ENCODE measurements around the gene HBQ1.
A peak's percentile ranks its signal among the peaks of the same experiment; 100 is the strongest.
"Not testable (repeated sequence)": the region's sequence is repeated elsewhere in the genome, so short reads cannot be mapped to it uniquely, and the experiment has no call there.

The HBQ1 gene

DNA sequence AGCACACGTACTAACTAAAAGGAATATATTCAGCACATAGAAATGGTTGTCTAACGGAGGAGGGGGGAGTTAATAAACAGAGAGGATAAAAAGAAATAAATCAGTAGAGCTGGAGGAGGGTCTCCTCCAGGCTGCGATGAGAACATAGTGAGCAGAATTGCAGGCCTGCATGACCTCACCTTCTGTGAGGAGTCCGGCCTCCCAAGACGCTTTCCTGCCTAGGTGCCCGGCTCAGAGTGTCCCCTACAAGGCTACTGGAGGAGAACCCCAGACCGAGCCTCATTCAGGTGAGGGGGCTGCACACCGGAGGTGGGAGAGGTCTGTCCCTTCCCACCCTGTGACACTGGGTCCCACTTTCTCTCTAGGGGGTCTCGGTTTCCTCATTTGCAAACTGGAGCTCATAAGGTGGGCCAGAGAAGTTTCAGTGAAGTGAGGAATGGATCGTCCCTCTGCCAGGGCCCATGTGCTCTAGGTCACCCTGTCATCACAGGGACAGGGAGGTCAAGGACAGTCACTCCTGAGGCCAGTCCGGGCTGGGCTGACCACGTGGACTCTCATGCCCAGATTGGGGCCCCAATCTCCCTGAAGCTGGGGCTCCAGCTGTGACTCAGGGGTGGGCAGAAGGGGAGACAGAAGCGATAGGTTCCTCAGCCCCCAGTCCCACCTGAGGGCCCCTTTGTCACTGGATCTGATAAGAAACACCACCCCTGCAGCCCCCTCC, 17.8 kb upstream of the HBQ1 start:
- no peak for DNase-seq

DNA sequence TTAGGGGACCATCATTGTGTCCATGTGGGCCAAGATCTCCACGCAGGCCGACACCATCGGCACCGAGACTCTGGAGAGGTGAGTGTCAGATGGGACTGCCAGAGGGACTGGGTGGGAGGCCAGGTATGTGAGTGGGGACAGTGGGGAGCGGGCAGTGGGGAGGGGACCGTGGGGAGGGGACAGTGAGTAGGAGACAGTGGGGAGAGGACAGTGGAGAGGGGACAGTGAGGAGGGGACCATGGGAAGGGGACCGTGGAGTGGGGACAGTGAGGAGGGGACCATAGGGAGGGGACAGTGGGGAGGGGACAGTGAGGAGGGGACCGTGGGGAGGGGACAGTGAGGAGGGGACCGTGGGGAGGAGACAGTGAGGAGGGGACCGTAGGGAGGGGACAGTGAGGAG, 17.1 kb upstream of the HBQ1 start:
- not testable (repeated sequence) for DNase-seq

DNA sequence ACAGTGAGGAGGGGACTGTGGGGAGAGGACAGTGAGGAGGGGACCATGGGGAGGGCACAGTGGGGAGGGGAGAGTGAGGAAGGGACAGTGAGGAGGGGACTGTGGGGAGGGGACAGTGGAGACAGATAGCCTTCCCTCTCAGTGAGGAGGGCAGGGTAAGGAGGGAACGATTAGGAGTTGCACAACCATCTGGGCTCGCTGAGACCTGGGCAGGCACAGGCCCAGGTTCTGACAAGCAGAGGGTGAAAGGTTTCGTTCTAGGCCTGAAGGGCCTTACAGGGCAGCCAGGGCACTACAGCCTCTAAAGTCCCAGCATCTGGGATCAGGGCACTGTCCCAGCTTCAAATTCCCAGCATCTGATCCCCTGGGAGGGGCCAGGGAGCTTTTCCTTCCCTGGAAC, 16.6 kb upstream of the HBQ1 start:
- not testable (repeated sequence) for DNase-seq

DNA sequence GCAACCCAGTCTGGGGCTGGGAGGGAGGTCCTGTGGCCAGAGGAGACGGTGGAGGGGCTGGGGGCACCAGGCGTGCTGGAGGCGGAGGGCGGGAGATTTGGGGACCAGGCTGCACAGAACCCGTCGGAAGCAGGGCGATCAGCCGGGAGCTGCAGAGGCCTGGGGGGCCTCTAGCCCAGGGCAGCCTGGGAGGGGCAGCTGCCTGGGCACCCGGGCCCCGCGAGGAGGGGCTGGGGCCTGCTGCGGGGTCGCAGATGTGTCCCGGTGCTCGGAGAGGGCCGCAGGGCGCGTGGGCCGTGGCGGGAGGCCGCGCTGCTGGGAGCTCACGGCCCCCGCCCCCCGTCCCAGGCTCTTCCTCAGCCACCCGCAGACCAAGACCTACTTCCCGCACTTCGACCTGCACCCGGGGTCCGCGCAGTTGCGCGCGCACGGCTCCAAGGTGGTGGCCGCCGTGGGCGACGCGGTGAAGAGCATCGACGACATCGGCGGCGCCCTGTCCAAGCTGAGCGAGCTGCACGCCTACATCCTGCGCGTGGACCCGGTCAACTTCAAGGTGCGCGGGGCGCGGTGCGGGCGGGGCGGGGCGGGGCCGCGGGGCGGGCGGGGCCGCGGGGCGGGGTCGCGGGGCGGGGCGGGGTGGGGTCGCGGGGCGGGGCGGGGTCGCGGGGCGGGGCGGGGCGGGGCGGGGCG, 16.0 kb upstream of the HBQ1 start:
- not testable (repeated sequence) for DNase-seq

DNA sequence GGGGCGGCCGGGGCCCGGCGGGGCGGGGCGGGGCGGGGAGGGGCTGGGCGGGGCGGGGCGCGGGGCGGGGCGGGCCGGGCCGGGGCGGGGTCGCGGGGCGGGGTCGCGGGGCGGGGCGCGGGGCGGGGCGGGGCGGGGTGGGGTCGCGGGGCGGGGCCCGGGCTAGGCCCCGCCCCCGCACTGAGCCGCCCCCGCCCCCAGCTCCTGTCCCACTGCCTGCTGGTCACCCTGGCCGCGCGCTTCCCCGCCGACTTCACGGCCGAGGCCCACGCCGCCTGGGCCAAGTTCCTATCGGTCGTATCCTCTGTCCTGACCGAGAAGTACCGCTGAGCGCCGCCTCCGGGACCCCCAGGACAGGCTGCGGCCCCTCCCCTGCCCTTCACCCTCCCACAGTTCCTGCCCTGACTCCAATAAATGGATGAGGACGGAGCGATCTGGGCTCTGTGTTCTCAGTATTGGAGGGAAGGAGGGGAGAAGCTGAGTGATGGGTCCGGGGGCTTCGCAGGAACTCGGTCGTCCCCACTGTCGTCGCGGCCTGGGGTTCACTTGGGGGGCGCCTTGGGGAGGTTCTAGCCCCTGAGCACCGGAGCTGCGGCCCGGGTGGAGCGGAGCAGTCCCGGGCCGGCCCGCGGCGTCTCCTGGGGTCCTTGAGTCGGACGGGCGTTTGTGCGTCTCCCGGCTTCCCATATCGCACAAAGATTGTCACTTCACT, 15.3 kb upstream of the HBQ1 start:
- DNase-seq = no peak

DNA sequence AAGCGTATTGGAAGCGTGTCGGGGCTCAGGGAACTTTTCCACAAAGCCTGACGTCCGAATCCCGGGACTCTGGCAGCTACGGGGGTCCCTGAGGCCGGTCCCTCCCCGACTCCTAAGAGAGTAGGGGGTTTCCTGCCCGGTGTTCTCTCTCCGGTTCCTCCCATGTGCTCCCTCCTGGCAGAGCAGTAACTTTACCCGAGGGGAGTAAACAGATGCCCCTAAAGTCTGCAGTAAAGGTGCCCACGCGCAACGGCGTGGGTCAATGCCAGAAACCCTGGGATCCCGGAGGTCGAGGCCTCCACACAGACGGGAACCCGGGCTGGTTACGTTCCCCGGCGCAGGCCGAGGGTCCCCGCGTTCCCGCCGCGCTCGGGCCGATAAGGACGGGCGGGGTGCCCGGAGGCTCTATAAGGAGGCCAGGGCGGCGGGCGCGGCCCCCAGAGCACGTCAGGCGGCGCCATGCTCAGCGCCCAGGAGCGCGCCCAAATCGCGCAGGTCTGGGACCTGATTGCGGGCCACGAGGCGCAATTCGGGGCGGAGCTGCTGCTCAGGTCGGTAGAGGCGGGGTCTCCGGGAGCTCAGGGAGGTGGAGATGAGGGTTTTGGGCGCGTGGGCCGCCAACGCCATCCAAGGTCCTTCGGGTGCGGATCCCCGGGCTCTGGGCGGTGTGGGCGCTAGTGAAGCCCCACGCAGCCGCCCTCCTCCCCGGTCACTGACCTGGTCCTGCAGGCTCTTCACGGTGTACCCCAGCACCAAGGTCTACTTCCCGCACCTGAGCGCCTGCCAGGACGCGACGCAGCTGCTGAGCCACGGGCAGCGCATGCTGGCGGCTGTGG, 14.5 kb upstream of the HBQ1 start, which contains the start of gene HBM:
Gene HBM, plus strand, starts transcription at position 440 of the 836 bp plus-strand sequence. Its CDS starts 20 bp downstream, at position 460.
- no peak for DNase-seq

DNA sequence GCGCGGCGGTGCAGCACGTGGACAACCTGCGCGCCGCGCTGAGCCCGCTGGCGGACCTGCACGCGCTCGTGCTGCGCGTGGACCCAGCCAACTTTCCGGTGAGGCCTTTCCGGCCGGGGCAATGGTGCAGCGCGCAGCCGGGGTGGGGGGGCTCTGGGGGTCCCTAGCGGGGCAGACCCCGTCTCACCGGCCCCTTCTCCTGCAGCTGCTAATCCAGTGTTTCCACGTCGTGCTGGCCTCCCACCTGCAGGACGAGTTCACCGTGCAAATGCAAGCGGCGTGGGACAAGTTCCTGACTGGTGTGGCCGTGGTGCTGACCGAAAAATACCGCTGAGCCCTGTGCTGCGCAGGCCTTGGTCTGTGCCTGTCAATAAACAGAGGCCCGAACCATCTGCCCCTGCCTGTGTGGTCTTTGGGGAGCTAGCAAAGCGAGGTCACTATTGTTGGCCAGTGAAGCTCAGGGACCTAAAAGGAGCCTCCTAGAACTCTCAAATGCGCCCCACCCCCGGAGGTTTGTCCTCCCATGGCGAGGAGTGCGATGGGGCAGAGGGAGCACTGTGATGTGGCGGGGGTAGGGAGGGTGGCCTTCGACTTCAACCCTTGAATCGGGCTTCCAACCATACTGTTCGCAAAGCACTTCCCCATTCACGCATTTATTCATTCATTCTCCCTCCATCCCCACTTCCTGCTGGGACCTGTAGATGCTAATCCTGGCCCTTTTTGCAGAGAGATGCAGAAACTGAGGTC, 13.7 kb upstream of the HBQ1 start:
- no peak for DNase-seq

DNA sequence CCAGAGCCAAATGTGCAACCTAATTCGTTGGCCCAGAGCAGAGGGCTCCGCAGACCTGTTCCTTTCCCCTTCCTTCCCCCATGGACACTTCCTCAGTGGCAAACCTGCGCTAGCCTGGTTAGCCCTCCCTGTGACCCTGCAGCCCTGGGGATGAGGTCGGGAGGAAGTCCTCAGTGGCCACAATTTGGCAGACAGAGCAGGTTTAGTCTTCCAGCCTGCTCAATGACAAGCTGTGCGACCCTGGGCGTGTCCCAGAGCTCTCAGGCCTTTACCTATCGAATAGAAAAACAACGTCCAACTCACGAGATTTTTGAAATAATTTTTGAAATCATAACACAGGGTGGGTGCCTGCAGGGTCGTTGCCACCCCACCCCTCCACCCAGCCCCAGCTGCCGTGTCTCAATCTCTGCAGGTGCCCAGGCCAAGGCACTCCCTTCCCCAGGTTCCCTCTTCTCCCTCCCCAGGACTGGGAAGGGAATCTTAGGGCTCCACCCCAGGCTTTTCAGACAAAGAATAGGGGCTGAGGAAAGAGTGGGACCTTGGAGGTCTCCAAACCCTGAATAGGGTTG, 13.1 kb upstream of the HBQ1 start:
- DNase-seq = no peak

DNA sequence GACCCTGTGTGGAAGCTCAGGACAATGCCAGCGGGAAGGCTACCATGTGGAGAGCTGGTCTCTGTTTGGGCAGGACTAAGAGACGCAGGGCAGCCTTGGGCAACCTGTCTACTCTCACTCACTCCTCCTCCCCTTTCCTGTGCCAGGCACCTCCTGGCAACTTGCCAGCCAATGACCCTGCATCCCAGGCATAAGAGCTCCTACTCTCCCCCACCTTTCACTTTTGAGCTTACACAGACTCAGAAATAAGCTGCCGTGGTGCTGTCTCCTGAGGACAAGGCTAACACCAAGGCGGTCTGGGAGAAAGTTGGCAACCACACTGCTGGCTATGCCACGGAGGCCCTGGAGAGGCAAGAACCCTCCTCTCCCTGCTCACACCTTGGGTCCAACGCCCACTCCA, 11.8 kb upstream of the HBQ1 start:
- DNase-seq = no peak

DNA sequence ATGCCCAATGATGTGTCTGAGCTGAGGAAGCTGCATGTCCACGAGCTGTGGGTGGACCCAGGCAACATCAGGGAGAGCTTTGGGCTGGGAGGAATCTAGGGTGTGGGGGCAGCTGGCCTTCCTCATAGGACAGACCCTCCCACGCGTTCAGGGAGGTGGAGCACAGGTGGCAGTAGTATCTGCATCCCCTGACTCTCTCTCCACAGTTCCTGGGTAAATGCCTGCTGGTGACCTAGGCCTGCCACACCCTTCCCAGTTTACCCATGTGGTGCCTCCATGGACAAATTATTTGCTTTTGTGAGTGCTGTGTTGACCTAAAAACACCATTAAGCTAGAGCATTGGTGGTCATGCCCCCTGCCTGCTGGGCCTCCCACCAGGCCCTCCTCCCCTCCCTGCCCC, 11.2 kb upstream of the HBQ1 start:
- DNase-seq = no peak

DNA sequence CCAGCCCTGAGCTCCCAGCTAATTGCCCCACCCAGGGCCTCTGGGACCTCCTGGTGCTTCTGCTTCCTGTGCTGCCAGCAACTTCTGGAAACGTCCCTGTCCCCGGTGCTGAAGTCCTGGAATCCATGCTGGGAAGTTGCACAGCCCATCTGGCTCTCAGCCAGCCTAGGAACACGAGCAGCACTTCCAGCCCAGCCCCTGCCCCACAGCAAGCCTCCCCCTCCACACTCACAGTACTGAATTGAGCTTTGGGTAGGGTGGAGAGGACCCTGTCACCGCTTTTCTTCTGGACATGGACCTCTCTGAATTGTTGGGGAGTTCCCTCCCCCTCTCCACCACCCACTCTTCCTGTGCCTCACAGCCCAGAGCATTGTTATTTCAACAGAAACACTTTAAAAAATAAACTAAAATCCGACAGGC, 10.2 kb upstream of the HBQ1 start:
- peak; percentile 3 for DNase-seq

DNA sequence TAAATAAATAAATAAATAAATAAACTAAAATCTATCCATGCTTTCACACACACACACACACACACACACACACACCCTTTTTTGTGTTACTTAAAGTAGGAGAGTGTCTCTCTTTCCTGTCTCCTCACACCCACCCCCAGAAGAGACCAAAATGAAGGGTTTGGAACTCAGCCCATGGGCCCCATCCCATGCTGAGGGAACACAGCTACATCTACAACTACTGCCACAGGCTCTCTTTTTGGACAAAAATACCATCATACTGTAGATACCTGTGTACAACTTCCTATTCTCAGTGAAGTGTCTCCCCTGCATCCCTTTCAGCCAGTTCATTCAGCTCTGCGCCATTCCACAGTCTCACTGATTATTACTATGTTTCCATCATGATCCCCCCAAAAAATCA, 9.5 kb upstream of the HBQ1 start:
- no peak for DNase-seq

DNA sequence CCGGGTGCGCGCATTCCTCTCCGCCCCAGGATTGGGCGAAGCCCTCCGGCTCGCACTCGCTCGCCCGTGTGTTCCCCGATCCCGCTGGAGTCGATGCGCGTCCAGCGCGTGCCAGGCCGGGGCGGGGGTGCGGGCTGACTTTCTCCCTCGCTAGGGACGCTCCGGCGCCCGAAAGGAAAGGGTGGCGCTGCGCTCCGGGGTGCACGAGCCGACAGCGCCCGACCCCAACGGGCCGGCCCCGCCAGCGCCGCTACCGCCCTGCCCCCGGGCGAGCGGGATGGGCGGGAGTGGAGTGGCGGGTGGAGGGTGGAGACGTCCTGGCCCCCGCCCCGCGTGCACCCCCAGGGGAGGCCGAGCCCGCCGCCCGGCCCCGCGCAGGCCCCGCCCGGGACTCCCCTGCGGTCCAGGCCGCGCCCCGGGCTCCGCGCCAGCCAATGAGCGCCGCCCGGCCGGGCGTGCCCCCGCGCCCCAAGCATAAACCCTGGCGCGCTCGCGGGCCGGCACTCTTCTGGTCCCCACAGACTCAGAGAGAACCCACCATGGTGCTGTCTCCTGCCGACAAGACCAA, 7.8 kb upstream of the HBQ1 start, which contains the start of gene HBA2:
Gene HBA2, plus strand, starts transcription at position 503 of the 568 bp plus-strand sequence. Its CDS starts 37 bp downstream, at position 540.
- not testable (repeated sequence) for DNase-seq

DNA sequence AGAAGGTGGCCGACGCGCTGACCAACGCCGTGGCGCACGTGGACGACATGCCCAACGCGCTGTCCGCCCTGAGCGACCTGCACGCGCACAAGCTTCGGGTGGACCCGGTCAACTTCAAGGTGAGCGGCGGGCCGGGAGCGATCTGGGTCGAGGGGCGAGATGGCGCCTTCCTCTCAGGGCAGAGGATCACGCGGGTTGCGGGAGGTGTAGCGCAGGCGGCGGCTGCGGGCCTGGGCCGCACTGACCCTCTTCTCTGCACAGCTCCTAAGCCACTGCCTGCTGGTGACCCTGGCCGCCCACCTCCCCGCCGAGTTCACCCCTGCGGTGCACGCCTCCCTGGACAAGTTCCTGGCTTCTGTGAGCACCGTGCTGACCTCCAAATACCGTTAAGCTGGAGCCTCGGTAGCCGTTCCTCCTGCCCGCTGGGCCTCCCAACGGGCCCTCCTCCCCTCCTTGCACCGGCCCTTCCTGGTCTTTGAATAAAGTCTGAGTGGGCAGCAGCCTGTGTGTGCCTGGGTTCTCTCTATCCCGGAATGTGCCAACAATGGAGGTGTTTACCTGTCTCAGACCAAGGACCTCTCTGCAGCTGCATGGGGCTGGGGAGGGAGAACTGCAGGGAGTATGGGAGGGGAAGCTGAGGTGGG, 6.9 kb upstream of the HBQ1 start:
- DNase-seq = not testable (repeated sequence)

DNA sequence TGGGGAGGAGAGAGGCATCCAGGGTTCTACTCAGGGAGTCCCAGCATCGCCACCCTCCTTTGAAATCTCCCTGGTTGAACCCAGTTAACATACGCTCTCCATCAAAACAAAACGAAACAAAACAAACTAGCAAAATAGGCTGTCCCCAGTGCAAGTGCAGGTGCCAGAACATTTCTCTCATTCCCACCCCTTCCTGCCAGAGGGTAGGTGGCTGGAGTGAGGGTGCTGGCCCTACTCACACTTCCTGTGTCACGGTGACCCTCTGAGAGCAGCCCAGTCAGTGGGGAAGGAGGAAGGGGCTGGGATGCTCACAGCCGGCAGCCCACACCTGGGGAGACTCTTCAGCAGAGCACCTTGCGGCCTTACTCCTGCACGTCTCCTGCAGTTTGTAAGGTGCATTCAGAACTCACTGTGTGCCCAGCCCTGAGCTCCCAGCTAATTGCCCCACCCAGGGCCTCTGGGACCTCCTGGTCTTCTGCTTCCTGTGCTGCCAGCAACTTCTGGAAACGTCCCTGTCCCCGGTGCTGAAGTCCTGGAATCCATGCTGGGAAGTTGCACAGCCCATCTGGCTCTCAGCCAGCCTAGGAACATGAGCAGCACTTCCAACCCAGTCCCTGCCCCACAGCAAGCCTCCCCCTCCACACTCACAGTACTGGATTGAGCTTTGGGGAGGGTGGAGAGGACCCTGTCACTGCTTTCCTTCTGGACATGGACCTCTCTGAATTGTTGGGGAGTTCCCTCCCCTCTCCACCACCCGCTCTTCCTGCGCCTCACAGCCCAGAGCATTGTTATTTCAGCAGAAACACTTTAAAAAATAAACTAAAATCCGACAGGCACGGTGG, 6.1 kb upstream of the HBQ1 start:
- peak; percentile 5 for DNase-seq

DNA sequence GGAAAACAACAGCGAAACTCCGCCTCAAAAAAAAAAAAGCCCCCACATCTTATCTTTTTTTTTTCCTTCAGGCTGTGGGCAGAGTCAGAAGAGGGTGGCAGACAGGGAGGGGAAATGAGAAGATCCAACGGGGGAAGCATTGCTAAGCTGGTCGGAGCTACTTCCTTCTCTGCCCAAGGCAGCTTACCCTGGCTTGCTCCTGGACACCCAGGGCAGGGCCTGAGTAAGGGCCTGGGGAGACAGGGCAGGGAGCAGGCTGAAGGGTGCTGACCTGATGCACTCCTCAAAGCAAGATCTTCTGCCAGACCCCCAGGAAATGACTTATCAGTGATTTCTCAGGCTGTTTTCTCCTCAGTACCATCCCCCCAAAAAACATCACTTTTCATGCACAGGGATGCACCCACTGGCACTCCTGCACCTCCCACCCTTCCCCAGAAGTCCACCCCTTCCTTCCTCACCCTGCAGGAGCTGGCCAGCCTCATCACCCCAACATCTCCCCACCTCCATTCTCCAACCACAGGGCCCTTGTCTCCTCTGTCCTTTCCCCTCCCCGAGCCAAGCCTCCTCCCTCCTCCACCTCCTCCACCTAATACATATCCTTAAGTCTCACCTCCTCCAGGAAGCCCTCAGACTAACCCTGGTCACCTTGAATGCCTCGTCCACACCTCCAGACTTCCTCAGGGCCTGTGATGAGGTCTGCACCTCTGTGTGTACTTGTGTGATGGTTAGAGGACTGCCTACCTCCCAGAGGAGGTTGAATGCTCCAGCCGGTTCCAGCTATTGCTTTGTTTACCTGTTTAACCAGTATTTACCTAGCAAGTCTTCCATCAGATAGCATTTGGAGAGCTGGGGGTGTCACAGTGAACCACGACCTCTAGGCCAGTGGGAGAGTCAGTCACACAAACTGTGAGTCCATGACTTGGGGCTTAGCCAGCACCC, 5.0 kb upstream of the HBQ1 start:
- no peak for DNase-seq

DNA sequence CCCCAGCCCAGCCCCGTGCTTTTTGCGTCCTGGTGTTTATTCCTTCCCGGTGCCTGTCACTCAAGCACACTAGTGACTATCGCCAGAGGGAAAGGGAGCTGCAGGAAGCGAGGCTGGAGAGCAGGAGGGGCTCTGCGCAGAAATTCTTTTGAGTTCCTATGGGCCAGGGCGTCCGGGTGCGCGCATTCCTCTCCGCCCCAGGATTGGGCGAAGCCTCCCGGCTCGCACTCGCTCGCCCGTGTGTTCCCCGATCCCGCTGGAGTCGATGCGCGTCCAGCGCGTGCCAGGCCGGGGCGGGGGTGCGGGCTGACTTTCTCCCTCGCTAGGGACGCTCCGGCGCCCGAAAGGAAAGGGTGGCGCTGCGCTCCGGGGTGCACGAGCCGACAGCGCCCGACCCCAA, 4.3 kb upstream of the HBQ1 start:
- not testable (repeated sequence) for DNase-seq

All from HCEC 1CT (cell line).